Measurements from ENCODE around the gene TPD52L1.

The TPD52L1 gene

DNA sequence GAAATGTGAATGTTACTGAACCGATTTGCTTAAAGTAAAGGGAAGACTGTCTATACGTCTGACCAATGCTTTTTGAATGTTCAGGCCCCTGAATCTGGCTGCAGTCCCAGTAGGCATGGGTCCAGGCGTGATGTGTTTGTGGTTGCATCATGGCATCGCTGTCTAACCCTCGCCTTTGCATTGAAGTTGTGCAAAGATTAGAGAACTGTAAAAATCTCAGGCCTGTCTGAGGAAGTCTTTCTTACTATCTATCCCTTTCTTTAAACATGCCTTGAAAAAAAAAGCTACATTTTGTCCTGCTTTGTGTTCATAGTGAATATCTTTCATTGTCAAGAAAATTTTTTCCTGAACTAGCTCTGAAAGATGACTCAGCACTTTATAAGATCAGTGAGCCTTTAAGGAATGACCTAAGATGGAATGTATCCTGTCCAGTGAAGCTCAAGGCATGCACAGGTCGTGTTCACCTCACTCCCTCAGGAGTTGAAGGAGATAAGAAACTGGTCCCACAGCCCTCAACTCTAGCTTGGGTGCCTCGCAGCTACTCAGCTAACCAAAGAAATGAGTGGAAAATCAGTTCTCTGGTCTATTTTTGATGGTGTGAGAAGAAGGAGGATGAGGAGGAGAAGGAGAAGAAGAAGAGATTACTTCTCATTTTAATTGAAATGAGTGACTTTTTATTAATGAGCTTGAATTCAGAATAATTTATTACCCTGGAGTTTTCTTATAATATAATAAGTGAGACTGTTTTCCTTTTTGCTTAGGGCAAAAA lies 48.6 kb downstream of the TPD52L1 start:
- Mint-ChIP-seq H3K27me3 (peaks cover 15% of the 10 kb centered on the region), H3K4me1 (ENCODE audit: low read depth) (no peaks in the 10 kb centered on the region), H3K27ac (no peak overlapping the region), H3K36me3 (ENCODE audit: low read depth) (no peaks in the 10 kb centered on the region), H3K4me3 (no peak overlapping the region), H3K9me3 (no peaks in the 10 kb centered on the region)

DNA sequence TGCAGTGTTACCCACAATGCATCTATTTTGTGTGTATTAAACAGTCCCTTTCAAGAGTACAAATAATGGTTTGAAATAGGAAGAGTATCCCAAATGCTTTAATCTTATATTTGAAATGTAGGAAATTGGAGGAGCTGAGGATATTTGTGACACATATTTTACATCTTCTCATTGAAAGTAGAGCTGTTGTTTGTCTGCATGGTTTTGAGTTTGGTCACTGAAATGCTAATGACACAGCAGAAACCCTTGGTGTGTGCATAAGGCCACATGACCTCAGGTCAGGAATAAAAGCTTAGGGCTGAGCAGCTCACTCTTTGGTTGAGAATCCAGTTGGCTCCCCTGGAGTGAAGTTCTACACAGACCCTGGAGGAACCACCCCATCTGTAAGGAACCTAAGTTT lies 49.8 kb downstream of the TPD52L1 start:
- Mint-ChIP-seq H3K4me1 (ENCODE audit: low read depth) (no peaks in the 10 kb centered on the region), H3K4me3 (no peak overlapping the region), H3K36me3 (ENCODE audit: low read depth) (no peaks in the 10 kb centered on the region), H3K27me3 (peaks cover 12% of the 10 kb centered on the region), H3K9me3 (no peaks in the 10 kb centered on the region), H3K27ac (no peak overlapping the region)

DNA sequence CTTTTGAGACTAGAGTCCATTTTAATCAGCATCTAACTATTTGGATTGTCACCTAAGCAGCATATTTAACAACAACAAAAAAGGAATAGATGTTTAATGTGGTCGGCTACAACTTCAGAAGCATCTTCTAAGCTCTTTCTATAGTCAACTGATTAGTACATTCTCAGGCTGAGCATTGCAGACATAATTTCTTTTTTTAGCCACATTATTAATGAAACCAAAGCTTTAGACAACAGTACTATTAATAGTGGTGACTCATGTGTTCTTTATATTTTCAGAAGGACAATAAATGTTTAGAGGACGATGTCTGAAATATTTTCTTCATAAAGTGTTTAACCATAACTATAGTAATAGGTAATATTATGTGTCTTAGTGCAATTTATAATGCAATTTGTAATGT lies 52.4 kb downstream of the TPD52L1 start:
- Mint-ChIP-seq H3K9me3 (no peaks in the 10 kb centered on the region), H3K4me3 (no peak overlapping the region), H3K4me1 (ENCODE audit: low read depth) (no peaks in the 10 kb centered on the region), H3K27me3 (peaks cover 12% of the 10 kb centered on the region), H3K36me3 (ENCODE audit: low read depth) (no peaks in the 10 kb centered on the region), H3K27ac (no peak overlapping the region)

DNA sequence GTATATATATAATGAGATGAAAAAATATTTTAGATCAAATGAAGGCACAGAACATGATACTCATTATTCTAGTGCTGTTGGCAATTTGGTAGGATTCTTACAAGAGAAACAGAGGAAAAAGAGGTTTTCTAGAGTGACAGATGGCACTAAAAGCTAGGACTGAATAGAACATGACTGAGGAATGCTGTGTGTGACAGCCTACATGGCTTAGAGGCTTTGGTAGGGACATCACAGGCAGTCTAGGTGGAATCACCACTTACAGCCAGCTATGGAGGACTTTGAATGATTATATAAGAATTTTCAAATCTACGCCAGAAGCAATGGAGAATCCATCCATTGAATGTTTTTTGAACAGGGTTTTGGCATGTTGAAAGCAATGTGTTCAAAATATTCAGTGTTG lies 52.8 kb downstream of the TPD52L1 start:
- H3K9me3 Mint-ChIP-seq, result no peaks in the 10 kb centered on the region
- H3K4me3 Mint-ChIP-seq, result no peak overlapping the region
- no peak overlapping the region for H3K27ac Mint-ChIP-seq
- H3K27me3 Mint-ChIP-seq, result peaks cover 12% of the 10 kb centered on the region
- no peaks in the 10 kb centered on the region for H3K36me3 Mint-ChIP-seq (ENCODE audit: low read depth)
- H3K4me1 Mint-ChIP-seq (ENCODE audit: low read depth), result no peaks in the 10 kb centered on the region

DNA sequence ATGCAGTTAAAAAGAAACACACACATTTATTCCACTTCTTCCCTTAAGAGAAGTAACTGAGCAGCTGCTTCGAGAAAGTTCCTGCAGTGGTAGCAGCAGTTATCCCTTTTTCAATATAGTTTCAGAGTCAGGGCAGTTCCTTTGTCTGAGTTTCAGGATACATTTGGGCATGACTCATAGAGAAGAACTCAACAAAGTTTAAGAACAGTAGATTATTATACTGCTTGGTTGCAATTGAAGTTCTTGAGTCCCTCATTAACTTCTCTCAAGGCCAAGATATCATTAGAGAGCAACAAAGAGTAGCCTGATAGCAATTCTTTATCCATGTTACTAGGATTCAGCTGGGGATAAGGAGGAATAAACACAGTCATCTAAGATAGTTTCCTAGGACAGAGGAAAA lies 54.4 kb downstream of the TPD52L1 start:
- H3K4me3 Mint-ChIP-seq, result no peak overlapping the region
- no peaks in the 10 kb centered on the region for H3K4me1 Mint-ChIP-seq (ENCODE audit: low read depth)
- H3K27me3 Mint-ChIP-seq, result peaks cover 10% of the 10 kb centered on the region
- no peaks in the 10 kb centered on the region for H3K36me3 Mint-ChIP-seq (ENCODE audit: low read depth)
- H3K9me3 Mint-ChIP-seq, result no peaks in the 10 kb centered on the region
- H3K27ac Mint-ChIP-seq, result no peak overlapping the region

DNA sequence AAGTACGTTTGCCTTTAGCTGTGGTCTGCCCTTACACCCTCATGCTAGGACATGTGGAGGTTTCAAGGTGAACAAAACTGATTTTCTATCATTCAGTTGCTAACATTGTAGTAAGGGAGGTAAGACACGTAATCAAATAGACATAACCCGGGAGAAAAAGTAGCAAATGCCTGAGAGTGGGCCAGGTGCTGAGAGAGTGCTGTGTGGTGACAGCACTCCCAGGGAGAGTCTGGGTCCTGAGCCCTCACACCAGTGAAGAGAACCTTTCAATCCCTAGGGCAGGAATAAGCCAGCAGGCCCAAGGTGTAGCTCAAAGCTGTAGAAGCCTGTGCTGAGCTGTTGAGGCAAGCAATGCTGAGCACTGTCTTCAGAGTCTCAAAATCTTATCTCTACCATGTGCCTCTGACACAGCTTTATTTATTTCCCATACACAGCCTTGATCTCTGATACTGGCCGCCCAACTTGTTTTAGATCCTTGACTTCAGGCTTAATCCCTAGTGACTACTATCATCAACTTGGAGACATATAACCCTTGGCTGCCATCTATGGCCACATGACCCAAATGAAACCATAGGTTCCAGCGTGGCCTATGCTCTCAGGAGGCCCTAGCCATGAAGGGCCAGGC lies 55.2 kb downstream of the TPD52L1 start:
- Mint-ChIP-seq H3K36me3 (ENCODE audit: low read depth) (no peaks in the 10 kb centered on the region), H3K9me3 (no peaks in the 10 kb centered on the region)

DNA sequence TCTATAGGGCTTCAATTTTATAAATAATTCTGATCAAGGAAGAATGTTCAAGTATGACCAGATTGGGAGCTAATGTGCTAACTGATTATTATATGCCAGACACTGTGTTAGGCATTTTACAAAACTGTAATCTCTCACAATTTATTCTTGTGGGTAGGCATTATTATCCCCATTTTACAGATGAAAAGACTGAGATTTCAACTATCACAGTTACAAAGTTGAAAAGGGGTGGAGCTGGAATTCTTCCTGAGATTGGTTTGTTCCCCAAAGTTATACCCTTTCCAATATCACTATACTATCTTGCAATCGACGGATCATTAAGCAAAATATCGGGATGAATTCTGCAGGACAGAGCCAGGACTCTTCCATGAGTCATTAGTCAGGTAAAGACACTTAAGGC lies 57.1 kb downstream of the TPD52L1 start:
- H3K9me3 Mint-ChIP-seq, result no peaks in the 10 kb centered on the region
- H3K4me3 Mint-ChIP-seq, result no peak overlapping the region
- H3K4me1 Mint-ChIP-seq (ENCODE audit: low read depth), result no peaks in the 10 kb centered on the region
- H3K36me3 Mint-ChIP-seq (ENCODE audit: low read depth), result no peaks in the 10 kb centered on the region
- peaks cover 13% of the 10 kb centered on the region for H3K27me3 Mint-ChIP-seq
- H3K27ac Mint-ChIP-seq, result no peak overlapping the region

More for the DNA sequence above, 55.2 kb downstream of the TPD52L1 start:
- Mint-ChIP-seq H3K27ac (no peak overlapping the region), H3K4me1 (ENCODE audit: low read depth) (no peaks in the 10 kb centered on the region), H3K4me3 (no peak overlapping the region), H3K27me3 (peaks cover 9% of the 10 kb centered on the region)

DNA sequence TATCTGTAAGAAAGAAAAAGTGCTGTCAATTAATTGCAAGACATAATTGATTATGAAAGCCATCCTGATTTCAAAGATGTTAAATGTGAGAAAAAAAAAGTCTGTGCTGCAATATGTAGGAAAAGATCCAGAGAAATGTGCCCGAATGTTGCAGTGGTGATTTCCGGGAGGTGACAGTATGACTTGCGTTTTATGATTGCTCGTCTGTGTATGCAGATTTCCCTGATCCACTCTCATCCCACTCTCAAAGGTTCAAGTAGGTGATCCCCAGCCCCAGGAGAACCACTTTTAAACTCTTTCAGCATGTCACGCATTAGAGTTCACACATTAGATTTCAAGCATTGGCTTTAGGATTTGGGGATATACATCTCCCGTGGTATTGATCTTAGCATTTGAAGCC lies 57.8 kb downstream of the TPD52L1 start:
- H3K27me3 Mint-ChIP-seq, result peaks cover 16% of the 10 kb centered on the region
- no peaks in the 10 kb centered on the region for H3K9me3 Mint-ChIP-seq
- H3K4me1 Mint-ChIP-seq (ENCODE audit: low read depth), result no peaks in the 10 kb centered on the region
- H3K36me3 Mint-ChIP-seq (ENCODE audit: low read depth), result no peaks in the 10 kb centered on the region
- no peak overlapping the region for H3K4me3 Mint-ChIP-seq
- no peak overlapping the region for H3K27ac Mint-ChIP-seq

DNA sequence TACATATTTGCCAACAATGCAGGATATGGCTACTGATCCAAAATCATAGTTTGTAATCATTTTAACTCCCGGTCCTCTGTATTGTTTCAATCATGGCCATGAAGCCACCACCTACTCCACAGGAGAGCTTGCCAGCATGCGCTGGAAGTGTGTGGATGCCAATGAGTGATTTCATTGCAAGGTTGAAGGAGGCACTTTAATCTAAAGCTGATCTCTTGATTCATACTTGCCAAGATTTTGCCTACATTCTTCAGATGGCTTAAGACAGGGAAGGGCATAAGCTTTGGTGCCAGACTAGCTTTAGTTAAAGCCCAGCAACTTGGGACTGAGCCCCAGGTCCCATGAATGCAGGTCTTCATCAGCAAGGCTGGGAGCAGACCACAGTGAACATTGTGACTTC lies 58.8 kb downstream of the TPD52L1 start:
- no peaks in the 10 kb centered on the region for H3K36me3 Mint-ChIP-seq (ENCODE audit: low read depth)
- no peak overlapping the region for H3K4me3 Mint-ChIP-seq
- peaks cover 8% of the 10 kb centered on the region for H3K27me3 Mint-ChIP-seq
- no peak overlapping the region for H3K27ac Mint-ChIP-seq
- H3K4me1 Mint-ChIP-seq (ENCODE audit: low read depth), result no peaks in the 10 kb centered on the region
- H3K9me3 Mint-ChIP-seq, result no peaks in the 10 kb centered on the region

DNA sequence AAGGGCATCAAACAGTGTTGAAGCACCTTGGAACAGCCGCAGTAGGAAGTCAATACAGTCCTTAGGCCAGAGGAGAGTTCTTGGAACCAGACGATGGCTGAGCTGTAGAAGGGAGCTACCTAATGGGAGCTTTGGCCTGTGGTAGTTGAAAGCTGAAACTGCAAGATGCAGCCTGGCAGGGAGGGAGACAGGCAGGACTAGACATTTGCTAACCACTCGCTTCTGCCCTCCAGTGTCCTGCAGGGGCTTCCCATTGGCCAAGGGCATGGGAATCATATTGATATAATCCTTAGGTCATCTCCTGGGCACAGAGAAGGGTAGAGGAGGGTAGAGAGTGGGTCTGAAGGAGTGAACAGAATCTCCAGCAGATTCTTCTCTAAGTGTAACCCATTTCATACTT lies 60.4 kb downstream of the TPD52L1 start:
- H3K27ac Mint-ChIP-seq, result no peak overlapping the region
- H3K9me3 Mint-ChIP-seq, result no peaks in the 10 kb centered on the region
- no peaks in the 10 kb centered on the region for H3K4me1 Mint-ChIP-seq (ENCODE audit: low read depth)
- peaks cover 8% of the 10 kb centered on the region for H3K27me3 Mint-ChIP-seq
- no peaks in the 10 kb centered on the region for H3K36me3 Mint-ChIP-seq (ENCODE audit: low read depth)
- H3K4me3 Mint-ChIP-seq, result no peak overlapping the region

DNA sequence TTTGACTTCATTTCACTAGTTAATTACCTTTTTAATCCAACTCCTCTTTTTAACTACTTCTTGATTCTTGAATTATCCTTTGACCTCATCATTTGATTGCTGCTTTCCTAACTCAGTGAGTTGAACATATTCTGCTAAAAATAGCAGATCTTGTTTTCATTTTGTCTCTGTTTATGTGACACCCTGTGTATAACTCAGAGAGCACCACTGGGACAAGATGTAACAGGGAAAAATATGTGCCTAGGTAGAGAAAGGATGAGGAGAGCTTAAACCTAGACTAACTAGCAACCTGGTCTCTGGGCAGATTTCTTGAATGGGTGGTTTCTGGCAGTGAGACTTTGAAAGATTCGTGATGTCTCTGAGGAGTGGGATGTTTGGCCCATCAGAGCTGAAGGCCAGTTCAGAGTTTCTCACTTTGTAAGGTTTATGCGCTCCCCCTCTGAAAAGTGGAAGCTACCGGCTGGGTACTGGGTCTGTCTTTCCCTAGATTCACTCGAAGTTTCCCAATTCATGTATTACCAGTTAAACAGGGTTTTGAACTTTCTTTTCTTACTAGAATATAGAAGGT lies 61.8 kb downstream of the TPD52L1 start:
- no peaks in the 10 kb centered on the region for H3K9me3 Mint-ChIP-seq
- no peaks in the 10 kb centered on the region for H3K36me3 Mint-ChIP-seq (ENCODE audit: low read depth)
- H3K27ac Mint-ChIP-seq, result no peak overlapping the region
- no peak overlapping the region for H3K4me3 Mint-ChIP-seq
- peaks cover 8% of the 10 kb centered on the region for H3K27me3 Mint-ChIP-seq
- H3K4me1 Mint-ChIP-seq (ENCODE audit: low read depth), result no peaks in the 10 kb centered on the region

DNA sequence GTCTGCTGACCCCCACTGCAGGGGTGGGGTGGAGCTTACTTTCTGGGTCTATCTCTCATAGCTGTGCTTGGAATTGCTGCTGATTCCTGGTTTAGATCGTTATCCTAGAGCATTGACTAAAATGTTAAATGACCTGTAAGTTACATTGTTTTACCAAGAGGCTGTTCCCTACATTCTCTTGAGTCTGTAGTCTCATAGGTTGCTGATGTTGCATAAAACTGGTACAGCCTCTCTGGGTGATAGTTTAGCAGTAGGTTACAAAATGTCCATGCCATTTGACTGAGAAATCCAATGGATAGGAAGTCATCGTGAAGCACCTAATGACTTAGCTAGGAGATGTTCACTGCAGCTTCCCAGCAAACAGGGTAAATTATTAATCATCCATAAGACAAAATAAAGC lies 62.4 kb downstream of the TPD52L1 start:
- H3K9me3 Mint-ChIP-seq, result no peaks in the 10 kb centered on the region
- H3K4me3 Mint-ChIP-seq, result no peak overlapping the region
- no peaks in the 10 kb centered on the region for H3K4me1 Mint-ChIP-seq (ENCODE audit: low read depth)
- no peaks in the 10 kb centered on the region for H3K36me3 Mint-ChIP-seq (ENCODE audit: low read depth)
- peaks cover 8% of the 10 kb centered on the region for H3K27me3 Mint-ChIP-seq
- H3K27ac Mint-ChIP-seq, result no peak overlapping the region

DNA sequence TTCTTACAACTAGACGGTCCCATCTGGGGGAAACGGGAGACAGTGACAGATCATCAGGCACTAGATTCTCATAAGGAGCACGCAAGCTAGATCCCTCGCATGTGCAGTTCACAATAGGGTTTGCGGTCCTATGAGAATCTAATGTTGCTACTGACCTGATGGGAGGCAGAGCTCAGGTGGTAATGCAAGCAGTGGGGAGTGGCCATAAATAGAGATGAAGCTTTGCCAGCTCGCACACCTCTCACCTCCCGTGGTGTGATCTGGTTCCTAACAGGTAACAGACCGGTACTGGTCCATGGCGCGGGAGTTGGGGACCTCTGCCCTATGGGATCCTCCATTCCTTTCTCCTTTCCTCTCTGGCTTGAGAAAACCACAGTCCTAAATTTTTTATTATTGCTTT lies 63.8 kb downstream of the TPD52L1 start:
- no peaks in the 10 kb centered on the region for H3K4me1 Mint-ChIP-seq (ENCODE audit: low read depth)
- H3K27me3 Mint-ChIP-seq, result peaks cover 8% of the 10 kb centered on the region
- H3K9me3 Mint-ChIP-seq, result no peaks in the 10 kb centered on the region
- H3K4me3 Mint-ChIP-seq, result no peak overlapping the region
- no peaks in the 10 kb centered on the region for H3K36me3 Mint-ChIP-seq (ENCODE audit: low read depth)
- H3K27ac Mint-ChIP-seq, result no peak overlapping the region

DNA sequence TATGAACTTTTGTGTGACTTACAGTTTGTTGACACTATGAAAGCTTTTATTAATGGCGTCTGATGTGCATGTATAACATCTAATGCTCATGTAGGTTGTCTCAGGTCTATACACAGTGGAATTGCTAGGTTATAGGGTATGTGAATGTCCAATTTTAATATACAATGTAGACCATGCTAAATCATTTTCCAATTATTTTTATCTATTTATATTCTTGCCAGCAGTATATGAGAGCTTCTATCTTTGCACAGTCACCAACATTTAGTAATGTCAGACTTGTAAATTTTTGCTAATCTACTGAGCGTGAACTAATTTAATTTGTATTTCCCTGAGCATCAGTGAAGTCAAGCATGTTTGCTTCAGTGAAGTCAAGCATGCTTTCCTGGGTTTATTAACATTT lies 64.4 kb downstream of the TPD52L1 start:
- Mint-ChIP-seq H3K27me3 (peaks cover 8% of the 10 kb centered on the region), H3K36me3 (ENCODE audit: low read depth) (no peaks in the 10 kb centered on the region), H3K27ac (no peak overlapping the region), H3K9me3 (no peaks in the 10 kb centered on the region), H3K4me1 (ENCODE audit: low read depth) (no peaks in the 10 kb centered on the region), H3K4me3 (no peak overlapping the region)

DNA sequence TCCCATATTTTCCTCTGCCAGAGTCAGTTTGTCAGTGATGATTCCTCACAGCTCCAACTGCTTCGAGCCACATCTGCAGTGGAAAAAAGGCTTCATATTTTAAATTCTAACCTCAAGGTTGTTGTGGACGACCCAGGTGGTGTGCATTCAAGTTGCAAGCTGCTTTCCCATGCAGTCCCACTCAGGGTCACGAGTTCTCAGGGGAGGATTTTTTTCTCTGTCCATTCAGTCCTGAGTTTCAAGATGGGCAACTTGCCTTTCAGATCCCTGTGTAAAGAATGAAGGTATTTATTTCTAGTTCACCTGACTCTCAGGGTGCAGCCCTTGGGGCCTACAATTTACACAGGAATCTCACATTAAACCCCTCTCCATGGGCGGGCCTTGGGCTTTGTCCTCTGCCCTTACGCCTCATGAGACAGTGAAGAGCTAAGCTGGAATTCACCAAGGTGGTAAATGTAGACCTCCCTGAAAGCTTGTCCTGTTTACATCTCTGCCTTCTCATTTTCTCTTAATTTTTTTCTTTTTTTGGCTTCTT lies 65.9 kb downstream of the TPD52L1 start:
- H3K36me3 Mint-ChIP-seq (ENCODE audit: low read depth), result no peaks in the 10 kb centered on the region
- H3K9me3 Mint-ChIP-seq, result no peaks in the 10 kb centered on the region
- H3K27me3 Mint-ChIP-seq, result peaks cover 8% of the 10 kb centered on the region
- no peaks in the 10 kb centered on the region for H3K4me1 Mint-ChIP-seq (ENCODE audit: low read depth)
- no peak overlapping the region for H3K4me3 Mint-ChIP-seq
- no peak overlapping the region for H3K27ac Mint-ChIP-seq
